NCI-H1436 treated with DMSO at 0.1 percent for 48 hours (cell line): ENCODE data around the gene AAMDC.
"Not testable (repeated sequence)": the region's sequence is repeated elsewhere in the genome, so short reads cannot be mapped to it uniquely, and the experiment has no call there.

Source experiments
- DNase-seq: peaks from one replicate; lab custom pipeline; 2025; lab: John Stamatoyannopoulos, UW

The AAMDC gene

DNA sequence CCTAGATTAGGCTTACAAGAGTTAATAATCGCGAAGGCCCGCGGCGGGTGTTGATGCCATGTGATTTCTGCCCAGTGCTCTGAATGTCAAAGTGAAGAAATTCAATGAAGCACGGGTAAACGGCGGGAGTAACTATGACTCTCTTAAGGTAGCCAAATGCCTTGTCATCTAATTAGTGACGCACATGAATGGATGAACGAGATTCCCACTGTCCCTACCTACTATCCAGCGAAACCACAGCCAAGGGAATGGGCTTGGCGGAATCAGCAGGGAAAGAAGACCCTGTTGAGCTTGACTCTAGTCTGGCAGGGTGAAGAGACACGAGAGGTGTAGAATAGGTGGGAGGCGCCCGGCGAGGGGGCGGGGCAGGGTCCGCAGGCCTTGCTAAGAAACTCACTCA is 65.5 kb downstream of the AAMDC start:
- no peak for DNase-seq

- DNase-seq = not testable (repeated sequence)
Measured at GRCh38 chr11:77889045-77889444, 68.1 kb downstream of the AAMDC start.

- DNase-seq = not testable (repeated sequence)
Measured at GRCh38 chr11:77890100-77890614, 69.2 kb downstream of the AAMDC start.

DNA sequence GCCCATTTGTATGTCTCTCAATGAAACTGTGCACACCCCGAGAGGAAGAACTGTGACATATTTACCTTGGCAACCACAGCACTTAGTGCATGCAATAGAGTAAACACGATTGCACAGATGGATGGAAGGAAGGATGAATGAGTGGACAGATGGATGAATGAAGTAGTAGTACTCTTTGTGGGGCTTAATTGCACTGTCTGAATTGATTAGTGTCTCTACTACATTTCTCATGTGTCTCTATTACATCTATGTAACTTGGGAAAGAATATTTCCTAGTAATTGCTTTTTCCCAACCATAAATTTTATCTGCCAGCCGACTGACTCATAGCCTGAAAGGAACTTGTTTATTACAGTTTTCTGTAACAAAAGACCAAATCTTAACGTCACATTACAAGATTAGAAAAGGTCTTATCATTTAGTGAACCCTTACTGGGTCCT is 69.7 kb downstream of the AAMDC start:
- DNase-seq = not testable (repeated sequence)

DNA sequence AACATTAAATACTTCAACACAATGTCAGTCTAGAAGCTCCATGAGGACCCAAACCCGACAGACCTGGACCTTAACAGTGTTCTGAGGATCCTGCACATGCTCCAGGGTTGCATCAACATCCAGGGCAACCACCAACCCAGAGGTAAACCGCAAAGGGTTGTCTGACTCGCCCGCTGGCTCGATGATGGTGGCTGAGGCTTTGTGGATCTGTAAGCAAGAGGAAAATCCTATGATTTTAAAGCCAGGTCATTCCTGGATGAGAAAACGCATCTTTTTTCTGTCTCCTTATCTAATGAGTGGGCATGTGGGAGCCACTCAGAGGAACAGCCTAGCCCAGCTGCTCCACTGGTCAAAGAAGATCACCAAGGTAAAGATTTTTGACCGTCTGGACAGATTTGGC is 70.3 kb downstream of the AAMDC start:
- not testable (repeated sequence) for DNase-seq

- not testable (repeated sequence) for DNase-seq
Measured at GRCh38 chr11:77891703-77892102, 70.8 kb downstream of the AAMDC start.

- DNase-seq = not testable (repeated sequence)
Measured at GRCh38 chr11:77894949-77895348, 74.0 kb downstream of the AAMDC start.

DNA sequence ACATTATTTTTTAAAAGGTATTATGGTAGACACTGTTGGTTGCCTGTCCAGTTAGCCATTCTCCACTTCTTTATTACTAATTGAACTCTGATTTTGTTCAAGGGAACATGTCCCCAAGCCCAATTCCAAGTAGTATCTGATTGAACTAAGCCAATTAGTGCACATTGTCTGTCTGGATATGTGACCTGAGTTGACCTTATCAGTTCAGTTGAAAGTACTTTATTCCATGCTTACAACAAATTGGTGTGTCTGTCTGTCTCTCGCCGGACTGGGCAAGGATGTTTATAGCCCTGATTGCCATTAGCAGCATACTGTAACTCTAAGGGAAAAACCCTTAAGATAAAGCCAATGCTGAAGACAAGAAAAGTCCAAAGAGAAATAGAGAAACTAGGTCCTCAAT is 87.9 kb downstream of the AAMDC start:
- no peak for DNase-seq

DNA sequence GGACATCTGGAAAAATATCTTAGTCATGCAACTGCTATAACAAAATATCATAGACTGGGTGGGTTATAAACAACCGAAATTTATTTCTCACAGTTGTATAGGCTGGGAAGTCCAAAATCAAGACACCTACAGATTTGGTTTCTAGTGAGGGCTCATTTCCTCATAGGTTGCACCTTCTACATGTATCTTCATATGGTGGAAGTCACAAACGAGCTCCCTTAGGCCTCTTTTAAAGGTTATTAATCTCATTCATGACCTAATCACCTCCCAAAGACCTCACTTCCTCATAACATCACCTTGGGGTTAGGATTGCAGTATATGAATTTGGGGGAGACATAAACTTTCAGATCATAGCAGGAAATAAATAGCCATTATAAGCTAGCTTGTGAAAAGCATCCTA is 88.3 kb downstream of the AAMDC start:
- DNase-seq = no peak

DNA sequence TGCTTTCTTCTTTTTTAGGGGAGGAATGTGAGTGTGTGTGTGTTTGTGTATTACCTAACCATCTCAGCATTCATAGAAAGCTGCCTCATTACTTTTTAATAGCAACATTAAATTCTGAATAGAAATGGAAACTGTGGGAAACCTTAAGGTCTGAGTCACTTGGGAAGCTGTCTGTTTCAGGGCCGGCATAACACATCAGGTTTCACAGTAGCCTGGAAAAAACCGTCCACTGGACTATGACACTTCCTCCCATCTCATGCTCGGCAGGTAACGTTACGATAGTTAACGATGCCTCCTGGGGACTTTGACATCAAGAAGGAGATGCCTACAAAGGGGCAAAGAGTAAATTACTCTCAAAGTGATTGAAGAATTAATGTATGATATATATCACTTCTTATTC is 89.9 kb downstream of the AAMDC start:
- DNase-seq = not testable (repeated sequence)

- DNase-seq = not testable (repeated sequence)
Measured at GRCh38 chr11:77913608-77914306, 92.8 kb downstream of the AAMDC start.

DNA sequence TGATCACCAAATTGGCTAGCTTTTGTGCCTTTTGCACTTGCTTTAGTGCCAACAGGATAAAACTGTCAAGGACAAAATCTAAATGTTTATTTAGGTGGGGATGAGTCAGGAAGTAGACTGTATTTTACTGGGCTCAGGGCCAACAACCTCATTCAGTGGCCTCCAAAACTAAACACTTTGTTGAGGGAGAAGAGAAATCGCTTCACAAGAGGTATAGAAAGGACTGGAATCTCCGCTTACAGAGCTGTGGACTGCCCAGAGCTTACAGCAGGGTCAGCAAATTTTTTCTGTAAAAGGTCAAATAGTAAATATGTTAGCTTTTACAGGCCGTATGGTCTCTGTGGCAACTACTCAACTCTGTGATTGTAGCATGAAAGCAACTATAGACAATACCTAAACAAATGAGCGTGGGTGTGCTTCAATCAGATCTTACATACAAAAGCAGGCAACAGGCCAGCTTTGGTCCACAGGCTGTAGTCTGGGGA is 93.4 kb downstream of the AAMDC start:
- not testable (repeated sequence) for DNase-seq

GRCh38 chr11:77917713-77918112 is 96.8 kb downstream of the AAMDC start:
- DNase-seq = not testable (repeated sequence)
